ENCODE results near the gene TOLLIP.

Gene TOLLIP

DNA sequence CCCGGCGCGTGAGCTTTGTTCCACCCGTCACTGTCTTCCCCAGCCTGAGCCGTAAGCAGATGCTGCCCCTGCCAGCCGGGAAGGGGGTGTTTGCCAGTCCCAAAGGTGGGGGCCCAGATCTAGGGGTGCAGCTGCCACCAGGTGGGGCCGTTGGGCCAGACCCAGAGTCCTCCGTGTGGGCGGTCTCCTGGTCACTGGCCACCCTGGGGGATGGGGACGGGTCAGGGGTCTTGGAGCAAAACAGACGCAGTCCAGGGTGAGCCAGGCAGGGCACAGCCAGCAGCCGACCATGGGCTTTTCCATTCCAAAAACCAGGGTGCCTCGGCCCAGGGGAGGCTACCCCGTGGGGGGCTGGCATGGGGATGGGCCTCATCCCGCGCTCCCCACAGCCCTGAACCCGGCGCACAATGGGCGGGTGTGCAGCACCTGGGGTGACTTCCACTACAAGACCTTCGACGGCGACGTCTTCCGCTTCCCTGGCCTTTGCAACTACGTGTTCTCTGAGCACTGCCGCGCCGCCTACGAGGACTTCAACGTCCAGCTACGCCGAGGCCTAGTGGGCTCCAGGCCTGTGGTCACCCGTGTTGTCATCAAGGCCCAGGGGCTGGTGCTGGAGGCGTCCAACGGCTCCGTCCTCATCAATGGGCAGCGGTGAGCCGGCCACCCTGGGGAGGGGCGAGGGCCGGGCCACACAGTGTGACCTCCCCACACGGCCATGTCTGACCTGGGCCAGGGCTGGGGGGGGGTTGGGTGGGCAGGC, 83.0 kb downstream of the TOLLIP start:
- no peak for DNase-seq (ENCODE audit: low read depth)
- TF ChIP-seq, protein P1, sequence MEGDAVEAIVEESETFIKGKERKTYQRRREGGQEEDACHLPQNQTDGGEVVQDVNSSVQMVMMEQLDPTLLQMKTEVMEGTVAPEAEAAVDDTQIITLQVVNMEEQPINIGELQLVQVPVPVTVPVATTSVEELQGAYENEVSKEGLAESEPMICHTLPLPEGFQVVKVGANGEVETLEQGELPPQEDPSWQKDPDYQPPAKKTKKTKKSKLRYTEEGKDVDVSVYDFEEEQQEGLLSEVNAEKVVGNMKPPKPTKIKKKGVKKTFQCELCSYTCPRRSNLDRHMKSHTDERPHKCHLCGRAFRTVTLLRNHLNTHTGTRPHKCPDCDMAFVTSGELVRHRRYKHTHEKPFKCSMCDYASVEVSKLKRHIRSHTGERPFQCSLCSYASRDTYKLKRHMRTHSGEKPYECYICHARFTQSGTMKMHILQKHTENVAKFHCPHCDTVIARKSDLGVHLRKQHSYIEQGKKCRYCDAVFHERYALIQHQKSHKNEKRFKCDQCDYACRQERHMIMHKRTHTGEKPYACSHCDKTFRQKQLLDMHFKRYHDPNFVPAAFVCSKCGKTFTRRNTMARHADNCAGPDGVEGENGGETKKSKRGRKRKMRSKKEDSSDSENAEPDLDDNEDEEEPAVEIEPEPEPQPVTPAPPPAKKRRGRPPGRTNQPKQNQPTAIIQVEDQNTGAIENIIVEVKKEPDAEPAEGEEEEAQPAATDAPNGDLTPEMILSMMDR (conservative IDR thresholded peaks at IDR 0.05; ENCODE audit: control insufficient read depth, insufficient read depth, low read depth, low read length) = no peak
- H3K4me3 ChIP-seq (ENCODE audit: control insufficient read depth, low read depth, low read length) = no peak overlapping the region

DNA sequence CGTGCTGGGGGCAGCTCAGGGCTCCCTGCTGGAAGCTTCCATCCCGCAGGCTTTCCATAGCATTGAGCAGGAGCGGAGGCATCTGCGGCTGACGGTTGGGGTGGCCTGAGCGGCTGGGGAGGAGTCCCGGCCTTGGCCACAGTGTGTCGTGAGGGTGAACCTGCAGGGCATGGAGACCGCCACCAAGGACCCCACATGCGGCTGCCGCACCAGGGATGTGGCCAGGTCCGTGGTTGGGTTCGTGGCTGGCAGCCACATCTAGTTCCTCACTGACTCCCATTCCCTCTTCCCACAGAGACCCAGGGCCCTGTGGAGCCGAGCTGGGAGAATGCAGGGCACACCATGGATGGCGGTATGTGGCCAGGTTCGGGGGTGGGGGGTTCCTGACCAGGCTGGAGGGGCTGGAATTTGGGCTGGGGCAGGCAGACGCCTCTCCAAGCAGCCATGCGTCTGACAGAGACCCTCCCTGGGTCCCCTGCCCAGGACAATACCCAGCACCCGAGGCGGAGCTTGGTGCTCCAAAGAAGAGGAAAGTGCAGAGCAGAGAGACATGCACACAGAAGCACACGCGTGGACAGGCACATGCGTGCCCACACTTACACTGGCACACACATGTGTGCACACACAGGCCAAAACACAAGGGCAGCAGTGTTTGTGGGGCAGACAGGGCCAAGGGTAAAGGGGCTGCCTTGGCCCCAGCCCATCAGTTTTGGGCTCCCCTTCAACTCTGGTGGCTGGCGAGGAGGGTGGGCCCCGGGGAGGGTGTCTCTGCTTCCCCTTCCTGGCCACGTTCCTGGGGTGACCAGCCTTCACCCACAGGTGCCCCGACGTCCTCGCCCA, 83.8 kb downstream of the TOLLIP start:
- TF ChIP-seq, protein P1 (conservative IDR thresholded peaks at IDR 0.05; ENCODE audit: control insufficient read depth, insufficient read depth, low read depth, low read length) = no peak
- no peak for DNase-seq (ENCODE audit: low read depth)
- no peak overlapping the region for H3K4me3 ChIP-seq (ENCODE audit: control insufficient read depth, low read depth, low read length)

DNA sequence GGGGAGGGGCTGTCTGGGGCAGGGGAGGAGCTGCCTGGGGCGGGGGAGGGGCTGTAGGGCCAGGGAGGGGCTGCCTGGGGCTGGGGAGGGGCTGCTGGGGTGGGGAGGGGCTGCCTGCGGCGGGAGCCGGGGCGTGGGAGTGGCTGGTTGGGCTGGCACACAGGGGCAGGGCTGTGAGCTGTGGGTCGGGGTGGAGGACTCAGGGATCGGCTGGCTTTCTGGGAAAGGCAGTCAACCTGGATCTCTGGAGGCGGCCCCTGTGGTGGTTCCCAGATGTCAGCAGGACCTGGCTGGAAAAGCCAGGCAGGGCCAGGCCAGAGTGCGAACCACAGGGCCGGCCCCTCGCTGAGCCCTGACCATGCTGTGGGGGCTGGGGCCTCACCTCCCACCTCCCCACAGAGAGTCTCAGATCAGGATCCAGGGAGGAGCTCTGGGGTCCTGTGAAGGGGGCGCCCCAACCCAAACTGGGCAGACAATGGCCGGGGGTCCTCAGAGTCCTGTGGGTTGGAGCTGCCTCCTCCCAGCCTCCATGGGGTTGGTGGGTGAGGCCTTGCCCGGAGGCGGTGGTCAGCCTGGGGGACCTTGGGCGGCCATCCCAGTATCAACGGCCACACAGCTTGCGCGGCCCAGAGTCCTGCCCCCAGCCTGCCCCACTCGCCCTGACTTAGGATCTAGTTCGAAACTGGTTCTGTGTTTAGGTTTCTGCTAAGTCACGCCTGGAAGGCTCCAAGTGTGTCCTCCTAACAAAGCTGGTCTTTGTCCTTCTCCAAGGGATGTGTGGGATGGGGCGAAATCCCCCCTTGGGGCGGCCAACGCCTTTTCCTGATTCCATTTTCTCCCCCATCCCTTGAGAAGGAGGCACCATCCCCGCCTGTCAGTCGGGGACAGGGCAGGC, 84.7 kb downstream of the TOLLIP start:
- no peak overlapping the region for H3K4me3 ChIP-seq (ENCODE audit: control insufficient read depth, low read depth, low read length)
- DNase-seq (ENCODE audit: low read depth) = no peak
- TF ChIP-seq, protein P1 (conservative IDR thresholded peaks at IDR 0.05; ENCODE audit: control insufficient read depth, insufficient read depth, low read depth, low read length) = no peak

Measured in fibroblast of mammary gland (primary cell).